Measurements from ENCODE around the gene PRDX5.

DNA sequence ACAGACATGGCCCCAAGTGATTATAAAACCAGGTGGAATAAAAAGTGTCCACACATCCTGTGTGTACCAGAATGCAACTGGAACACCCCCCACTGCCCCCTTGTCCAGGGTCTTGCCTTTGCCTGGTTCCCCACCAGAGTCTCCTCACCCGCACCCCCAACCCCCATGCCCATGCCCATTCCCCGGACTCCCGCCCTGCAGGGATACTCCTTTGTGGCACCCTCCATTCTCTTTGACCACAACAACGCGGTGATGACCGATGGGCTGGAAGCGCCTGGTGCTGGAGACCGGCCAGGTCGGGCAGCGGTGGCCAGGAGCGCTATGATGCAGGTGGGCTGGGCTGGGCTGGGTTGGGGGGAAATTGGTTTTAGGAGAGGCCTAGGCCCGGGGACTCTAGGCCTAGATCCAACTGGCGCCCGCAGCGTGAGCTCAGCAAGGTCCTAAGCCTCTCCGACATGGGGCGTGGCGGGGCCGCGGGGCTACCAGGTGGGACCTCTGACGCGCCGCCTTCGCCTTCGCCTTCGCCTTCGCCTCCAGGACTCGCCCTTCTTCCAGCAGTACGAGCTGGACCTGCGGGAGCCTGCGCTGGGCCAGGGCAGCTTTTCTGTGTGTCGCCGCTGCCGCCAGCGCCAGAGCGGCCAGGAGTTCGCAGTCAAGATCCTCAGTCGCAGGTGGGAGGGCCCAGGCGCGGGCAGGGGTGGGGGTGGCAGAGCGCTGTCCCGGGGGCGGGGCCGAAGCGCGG lies 50.2 kb downstream of the PRDX5 start:
- TF ChIP-seq EZH2 (IDR thresholded peaks at IDR 0.05; ENCODE audit: insufficient read depth, poor library complexity, severe bottlenecking) (no peak), EZH2phosphoT487 (IDR thresholded peaks at IDR 0.05; ENCODE audit: insufficient read depth, low read depth) (no peak)

All from GM23248 (cell line).